Embryonic facial prominence (tissue), 1 donor: ENCODE measurements around the gene KRT6C.
"Not testable (repeated sequence)": the region's sequence is repeated elsewhere in the genome, so short reads cannot be mapped to it uniquely, and the experiment has no call there.

Experiments
- DNase-seq: peaks from one replicate; pipeline ENCODE4 v3.0.0-alpha.2; 2016; ENCODE audit errors: extremely low spot score

KRT6C gene

GRCh38 chr12:52455821-52456220 is 17.8 kb downstream of the KRT6C start:
- no peak for DNase-seq

GRCh38 chr12:52454411-52455201 is 19.0 kb downstream of the KRT6C start:
- DNase-seq = no peak

GRCh38 chr12:52452101-52452500 is 21.5 kb downstream of the KRT6C start, which contains the start of gene KRT6B:
TSS of gene KRT6B (minus strand) at chr12:52452146. CDS start at chr12:52452078, 68 bp downstream.
- DNase-seq = no peak

GRCh38 chr12:52448228-52448627 is 25.4 kb downstream of the KRT6C start:
- DNase-seq = no peak

GRCh38 chr12:52447196-52447595 is 26.4 kb downstream of the KRT6C start:
- DNase-seq = not testable (repeated sequence)

- DNase-seq = no peak
Observed at GRCh38 chr12:52446367-52447045, 27.1 kb downstream of the KRT6C start.

- DNase-seq = no peak
Observed at GRCh38 chr12:52445876-52446275, 27.7 kb downstream of the KRT6C start.

- no peak for DNase-seq
Observed at GRCh38 chr12:52444647-52445595, 28.7 kb downstream of the KRT6C start.

- no peak for DNase-seq
Observed at GRCh38 chr12:52443966-52444365, 29.6 kb downstream of the KRT6C start.

GRCh38 chr12:52442600-52443061 is 31.0 kb downstream of the KRT6C start:
- DNase-seq = no peak

- no peak for DNase-seq
Observed at GRCh38 chr12:52441320-52441911, 32.2 kb downstream of the KRT6C start.

- no peak for DNase-seq
Observed at GRCh38 chr12:52440821-52441319, 32.7 kb downstream of the KRT6C start.

- DNase-seq = no peak
Observed at GRCh38 chr12:52439845-52440244, 33.8 kb downstream of the KRT6C start.

- DNase-seq = no peak
Observed at GRCh38 chr12:52439420-52439819, 34.2 kb downstream of the KRT6C start.

- no peak for DNase-seq
Observed at GRCh38 chr12:52438305-52439301, 35.0 kb downstream of the KRT6C start.

GRCh38 chr12:52437508-52437907 is 36.1 kb downstream of the KRT6C start:
- no peak for DNase-seq

GRCh38 chr12:52436828-52437474 is 36.7 kb downstream of the KRT6C start:
- no peak for DNase-seq

- DNase-seq = no peak
Observed at GRCh38 chr12:52436000-52436827, 37.4 kb downstream of the KRT6C start.

- DNase-seq = no peak
Observed at GRCh38 chr12:52435659-52435999, 38.0 kb downstream of the KRT6C start.
